Keratinocyte (primary cell): ENCODE results near the gene HOXB9. TPM values are rescaled to one million over a fixed set of nuclear protein-coding genes. Genes with fewer than 3 reads are reported as not detected.

ENCODE experiments used
- DNase-seq: peaks from one replicate; pipeline ENCODE4 v3.0.0-alpha.2; 2011; ENCODE audit warnings: low read depth, missing footprints, low spot score
- FAIRE-seq: peaks from 2 replicates; lab custom pipeline; 2011; peaks lifted over from hg19 to GRCh38; lab: Jason Lieb, UNC
- H2AFZ ChIP-seq: 2 replicates; pipeline ENCODE4 v1.6.0; 2012; ENCODE audit warnings: low read length, control low read depth, inconsistent platforms; ENCODE audit not compliant: control insufficient read depth
- H3K27ac ChIP-seq: 2 replicates; pipeline ENCODE4 v1.5.1; 2011; ENCODE audit warnings: low read length; ENCODE audit not compliant: control insufficient read depth, insufficient read depth
- H3K27me3 ChIP-seq: 3 replicates; pipeline ENCODE4 v1.6.0; 2011; ENCODE audit warnings: low read length; ENCODE audit not compliant: control insufficient read depth, insufficient read depth; ENCODE audit errors: extremely low read depth
- H3K36me3 ChIP-seq, 2 experiments: 2 replicates in 1 of 2; 3 replicates in 1 of 2; pipeline ENCODE4 v1.5.1; 2011; ENCODE audit warnings: low read length in 2 of 2, mild to moderate bottlenecking in 1 of 2; ENCODE audit not compliant: control insufficient read depth in 2 of 2, insufficient read depth in 2 of 2; ENCODE audit errors: extremely low read depth in 1 of 2
- H3K4me1 ChIP-seq: 3 replicates; pipeline ENCODE4 v1.5.1; 2011; ENCODE audit warnings: low read length; ENCODE audit not compliant: control insufficient read depth, insufficient read depth; ENCODE audit errors: extremely low read depth
- H3K4me2 ChIP-seq: 3 replicates; pipeline ENCODE4 v1.6.0; 2011; ENCODE audit warnings: low read depth, low read length; ENCODE audit not compliant: control insufficient read depth, insufficient read depth; ENCODE audit errors: extremely low read depth
- H3K4me3 ChIP-seq, 3 experiments: fragments of 200-600 bp in 1 of 3; sonication (generic) in 1 of 3; 2 replicates in 2 of 3; 3 replicates in 1 of 3; pipeline ENCODE4 v1.5.1; 2011 to 2016; ENCODE audit warnings: low read length in 3 of 3, mild to moderate bottlenecking in 3 of 3, control low read depth in 2 of 3, inconsistent platforms in 1 of 3, low read depth in 1 of 3, mixed read lengths in 1 of 3, mixed run types in 1 of 3, moderate library complexity in 1 of 3; ENCODE audit not compliant: control insufficient read depth in 2 of 3, insufficient read depth in 2 of 3; ENCODE audit errors: extremely low read depth in 1 of 3
- H3K79me2 ChIP-seq: 2 replicates; pipeline ENCODE4 v1.6.0; 2012; ENCODE audit warnings: low read length; ENCODE audit not compliant: control insufficient read depth, insufficient read depth
- H3K9ac ChIP-seq: 3 replicates; pipeline ENCODE4 v1.6.0; 2011; ENCODE audit warnings: low read length; ENCODE audit not compliant: control insufficient read depth, insufficient read depth; ENCODE audit errors: extremely low read depth
- H3K9me1 ChIP-seq: 3 replicates; pipeline ENCODE4 v1.6.0; 2011; ENCODE audit warnings: low read length; ENCODE audit not compliant: control insufficient read depth, insufficient read depth; ENCODE audit errors: extremely low read depth
- H3K9me3 ChIP-seq: 2 replicates; pipeline ENCODE4 v1.5.1; 2012; ENCODE audit warnings: low read depth, low read length; ENCODE audit not compliant: control insufficient read depth
- H4K20me1 ChIP-seq: 3 replicates; pipeline ENCODE4 v1.6.0; 2011; ENCODE audit warnings: low read length; ENCODE audit not compliant: control insufficient read depth, insufficient read depth; ENCODE audit errors: extremely low read depth
- CTCF ChIP-seq, 3 experiments: IDR thresholded peaks in 1 of 3; conservative IDR thresholded peaks in 1 of 3; optimal IDR thresholded peaks in 1 of 3; 2 replicates in 2 of 3; 3 replicates in 1 of 3; pipeline versions ENCODE3 to v1.5.1; 2011; ENCODE audit warnings: low read length in 3 of 3, mild to moderate bottlenecking in 3 of 3, moderate library complexity in 2 of 3, control low read depth in 1 of 3, inconsistent platforms in 1 of 3; ENCODE audit not compliant: insufficient read depth in 2 of 3; ENCODE audit errors: extremely low read depth in 1 of 3
- EZH2 ChIP-seq: IDR thresholded peaks from one replicate; pipeline ENCODE4 v1.6.1; 2012; ENCODE audit warnings: inconsistent platforms, mild to moderate bottlenecking, low read length, moderate library complexity
- dilution Hi-C: fragments of 300-500 bp; cut with MboI; formaldehyde crosslinking; loops from one replicate; pipeline ENCODE4 v1.7.0; 2020; ENCODE audit warnings: low sequenced_read_pairs; ENCODE audit not compliant: extremely low pct_ligation_motif_present
- polyA plus RNA-seq, 5 experiments: library from polyadenylated mRNA; depleted of rRNA in 3 of 5; stranded (reverse) in 3 of 5; stranded (forward) in 1 of 5; unstranded in 1 of 5; fragments of >200 nt; gene quantifications; 1 replicate in 1 of 5; 2 replicates in 3 of 5; 3 replicates in 1 of 5; pipeline versions ENCODE4 v1.2.1 to v1.2.3, GENCODE V29; 2011 to 2012; ENCODE audit warnings: missing spikeins in 2 of 5, low read depth in 1 of 5, low replicate concordance in 1 of 5

Gene HOXB9
- polyA plus RNA-seq, 1 donor (not counting 4 experiments of a cell fraction or from before 2014, with no cell fraction given): 0.03 TPM

- no peak overlapping the region for H3K4me3 ChIP-seq
- H3K27ac ChIP-seq: no peak overlapping the region
- H3K4me2 ChIP-seq: no peak overlapping the region
- H3K9me3 ChIP-seq: no peaks in the 10 kb centered on the region
- TF ChIP-seq CTCF (optimal IDR thresholded peaks at IDR 0.05 in 1 of 3, IDR thresholded peaks at IDR 0.05 in 1 of 3, conservative IDR thresholded peaks at IDR 0.05 in 1 of 3; ENCODE audit: extremely low read depth in 1 of 3, insufficient read depth in 2 of 3, low read length in 3 of 3): no peak
- TF ChIP-seq EZH2: no peak
- H3K27me3 ChIP-seq: peaks cover 71% of the 10 kb centered on the region
- no peak for DNase-seq
- no peak overlapping the region for H2AFZ ChIP-seq
- H3K79me2 ChIP-seq: no peaks in the 10 kb centered on the region
- H3K9me1 ChIP-seq: no peaks in the 10 kb centered on the region
- FAIRE-seq: no peak
- no peak overlapping the region for H3K9ac ChIP-seq
- peaks cover 0 to 2% of the 10 kb centered on the region in 2 experiments for H3K36me3 ChIP-seq
- no peaks in the 10 kb centered on the region for H4K20me1 ChIP-seq
- dilution Hi-C loops: no loop called here
- peaks cover 16% of the 10 kb centered on the region for H3K4me1 ChIP-seq
Observed at GRCh38 chr17:48579760-48580554, 46.2 kb downstream of the HOXB9 start.

GRCh38 chr17:48579471-48579759 is 46.7 kb downstream of the HOXB9 start:
- Histone ChIP-seq H3K4me2 (peak overlapping the region; percentile 71), H4K20me1 (no peaks in the 10 kb centered on the region), H3K27ac (no peak overlapping the region), H2AFZ (no peak overlapping the region), H3K9me3 (no peaks in the 10 kb centered on the region), H3K4me3 (no peak overlapping the region), H3K9me1 (no peaks in the 10 kb centered on the region), H3K9ac (no peak overlapping the region), H3K4me1 (peaks cover 14% of the 10 kb centered on the region), H3K27me3 (peaks cover 76% of the 10 kb centered on the region), H3K36me3 (peaks cover 0 to 2% of the 10 kb centered on the region in 2 experiments), H3K79me2 (no peaks in the 10 kb centered on the region)
- dilution Hi-C loops: no loop called here
- DNase-seq (no peak), FAIRE-seq (no peak)
- TF ChIP-seq CTCF (optimal IDR thresholded peaks at IDR 0.05 in 1 of 3, IDR thresholded peaks at IDR 0.05 in 1 of 3, conservative IDR thresholded peaks at IDR 0.05 in 1 of 3; ENCODE audit: extremely low read depth in 1 of 3, insufficient read depth in 2 of 3, low read length in 3 of 3) (no peak), EZH2 (no peak)
